Smooth muscle cell (in vitro differentiated cells): ENCODE measurements around the gene ZNF142. TPM values are rescaled to one million over a fixed set of nuclear protein-coding genes. Genes with fewer than 3 reads are reported as not detected.
A peak's percentile ranks its signal among the peaks of the same experiment; 100 is the strongest.
"Not testable (repeated sequence)": the region's sequence is repeated elsewhere in the genome, so short reads cannot be mapped to it uniquely, and the experiment has no call there.

ENCODE experiments used
- DNase-seq: peaks from one replicate; lab custom pipeline; 2025; ENCODE audit not compliant: unreplicated experiment; lab: John Stamatoyannopoulos, UW
- H2AFZ ChIP-seq: fragments of 200-600 bp; sonication (generic); 2 replicates; pipeline ENCODE4 v1.6.0; 2016; ENCODE audit warnings: antibody characterized with exemption, low read depth, mild to moderate bottlenecking
- H3F3A ChIP-seq: fragments of 200-600 bp; sonication (generic); 2 replicates; pipeline ENCODE4 v1.6.0; 2017; ENCODE audit warnings: antibody characterized with exemption, low read depth
- H3K27ac ChIP-seq: fragments of 200-600 bp; sonication (generic); 2 replicates; pipeline ENCODE4 v1.5.1; 2016; ENCODE audit warnings: low read depth, mild to moderate bottlenecking
- H3K27me3 ChIP-seq: fragments of 200-600 bp; sonication (generic); 2 replicates; pipeline ENCODE4 v1.6.1; 2016; ENCODE audit warnings: low read depth, mild to moderate bottlenecking
- H3K36me3 ChIP-seq: fragments of 200-600 bp; sonication (generic); 2 replicates; pipeline ENCODE4 v1.5.1; 2016; ENCODE audit warnings: low read depth
- H3K4me1 ChIP-seq: fragments of 200-600 bp; sonication (generic); 2 replicates; pipeline ENCODE4 v1.5.1; 2016; ENCODE audit warnings: low read depth
- H3K4me2 ChIP-seq: fragments of 200-600 bp; sonication (generic); 2 replicates; pipeline ENCODE4 v1.6.0; 2016; ENCODE audit warnings: mild to moderate bottlenecking
- H3K4me3 ChIP-seq: fragments of 200-600 bp; sonication (generic); 2 replicates; pipeline ENCODE4 v1.5.1; 2016; ENCODE audit warnings: mild to moderate bottlenecking
- H3K79me2 ChIP-seq: fragments of 200-600 bp; sonication (generic); 2 replicates; pipeline ENCODE4 v1.6.0; 2016; ENCODE audit warnings: low read depth, mild to moderate bottlenecking
- H3K9ac ChIP-seq: fragments of 200-600 bp; sonication (generic); 2 replicates; pipeline ENCODE4 v1.6.0; 2016; ENCODE audit warnings: low read depth
- H3K9me3 ChIP-seq: fragments of 200-600 bp; sonication (generic); replicated peaks from 2 replicates; pipeline ENCODE4 v1.5.1; 2016; ENCODE audit warnings: low read depth
- H4K20me1 ChIP-seq: fragments of 200-600 bp; sonication (generic); 2 replicates; pipeline ENCODE4 v1.6.0; 2016; ENCODE audit warnings: low read depth
- CTCF ChIP-seq: fragments of 200-600 bp; sonication (generic); IDR thresholded peaks from 2 replicates; pipeline ENCODE4 v1.5.1; 2017; ENCODE audit warnings: borderline replicate concordance, mild to moderate bottlenecking, antibody characterized with exemption; ENCODE audit not compliant: insufficient read depth, poor library complexity, severe bottlenecking
- WGBS: methylation state at CpG from one replicate; pipeline ENCODE4 v1.1.7; 2016; ENCODE audit warnings: low lambda C conversion rate; 5-methylcytosine and 5-hydroxymethylcytosine counted together
- polyA plus RNA-seq: library from polyadenylated mRNA; unstranded; fragments of >200 nt; fragmentation: Nextera tagmentation; extraction: Ambion mirVana; gene quantifications from 2 replicates; pipeline ENCODE4 v1.2.1, GENCODE V29; 2016
- total RNA-seq: library from RNA; depleted of rRNA; stranded (reverse); fragments of >200 nt; gene quantifications from 2 replicates; pipeline ENCODE4 v1.2.3, GENCODE V29; 2014

Gene ZNF142
- total and polyA plus RNA-seq, 2 experiments from 2014 or later: 5.8 to 7.3 TPM

- H3F3A ChIP-seq, H2AFZ ChIP-seq, H3K9ac ChIP-seq, H3K27ac ChIP-seq, H3K4me2 ChIP-seq, H3K4me1 ChIP-seq, H3K36me3 ChIP-seq, H3K79me2 ChIP-seq, H3K27me3 ChIP-seq, H3K4me3 ChIP-seq, H4K20me1 ChIP-seq, H3K9me3 ChIP-seq, DNase-seq: not testable (repeated sequence)
- 29% methylated on average over 5 of the region's 5 CpGs for WGBS
- peak; percentile 68 for TF ChIP-seq CTCF
These were observed 28.1 kb upstream of the ZNF142 start for GRCh38 chr2:218687400-218688060.

GRCh38 chr2:218680061-218680460 is 20.6 kb upstream of the ZNF142 start:
- no peak for TF ChIP-seq CTCF
- Histone ChIP-seq H3K9ac (no peak overlapping the region), H3K27ac (no peak overlapping the region), H2AFZ (no peak overlapping the region), H3K36me3 (no peaks in the 10 kb centered on the region), H3F3A (no peaks in the 10 kb centered on the region), H3K4me3 (no peak overlapping the region), H3K9me3 (no peaks in the 10 kb centered on the region), H3K4me2 (no peak overlapping the region), H3K27me3 (no peaks in the 10 kb centered on the region), H3K79me2 (no peaks in the 10 kb centered on the region), H4K20me1 (no peaks in the 10 kb centered on the region), H3K4me1 (no peaks in the 10 kb centered on the region)
- DNase-seq: no peak
- 88% methylated on average over 3 of the region's 3 CpGs for WGBS

DNA sequence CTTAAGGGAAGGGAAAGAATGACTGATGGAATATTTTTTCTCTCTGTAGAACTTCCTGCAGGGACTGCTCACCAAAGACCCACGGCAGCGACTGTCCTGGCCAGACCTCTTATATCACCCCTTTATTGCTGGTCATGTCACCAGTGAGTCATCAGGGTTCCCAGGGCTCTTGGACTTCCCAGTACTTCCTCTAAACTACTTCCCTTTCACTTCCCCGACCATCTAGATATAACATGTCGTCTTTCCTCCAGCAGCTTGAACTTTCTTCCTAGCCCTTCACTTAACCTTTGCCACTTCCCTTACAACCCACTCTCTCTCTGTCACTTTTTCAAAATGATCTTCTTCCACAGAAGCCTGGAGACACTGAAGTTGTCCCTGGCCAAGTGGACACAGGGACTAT is 19.7 kb upstream of the ZNF142 start:
- no peak overlapping the region for H3K9ac ChIP-seq
- H3K4me3 ChIP-seq: no peak overlapping the region
- H3K36me3 ChIP-seq: no peaks in the 10 kb centered on the region
- TF ChIP-seq CTCF: no peak
- H3K27me3 ChIP-seq: no peaks in the 10 kb centered on the region
- no peaks in the 10 kb centered on the region for H3K4me1 ChIP-seq
- no peaks in the 10 kb centered on the region for H3K9me3 ChIP-seq
- 80% methylated on average over 4 of the region's 4 CpGs for WGBS
- no peak overlapping the region for H3K4me2 ChIP-seq
- DNase-seq: no peak
- H3K27ac ChIP-seq: no peak overlapping the region
- no peaks in the 10 kb centered on the region for H3F3A ChIP-seq
- no peak overlapping the region for H2AFZ ChIP-seq
- no peaks in the 10 kb centered on the region for H4K20me1 ChIP-seq
- no peaks in the 10 kb centered on the region for H3K79me2 ChIP-seq
